ENCODE data around the gene DNAJB6.

DNA sequence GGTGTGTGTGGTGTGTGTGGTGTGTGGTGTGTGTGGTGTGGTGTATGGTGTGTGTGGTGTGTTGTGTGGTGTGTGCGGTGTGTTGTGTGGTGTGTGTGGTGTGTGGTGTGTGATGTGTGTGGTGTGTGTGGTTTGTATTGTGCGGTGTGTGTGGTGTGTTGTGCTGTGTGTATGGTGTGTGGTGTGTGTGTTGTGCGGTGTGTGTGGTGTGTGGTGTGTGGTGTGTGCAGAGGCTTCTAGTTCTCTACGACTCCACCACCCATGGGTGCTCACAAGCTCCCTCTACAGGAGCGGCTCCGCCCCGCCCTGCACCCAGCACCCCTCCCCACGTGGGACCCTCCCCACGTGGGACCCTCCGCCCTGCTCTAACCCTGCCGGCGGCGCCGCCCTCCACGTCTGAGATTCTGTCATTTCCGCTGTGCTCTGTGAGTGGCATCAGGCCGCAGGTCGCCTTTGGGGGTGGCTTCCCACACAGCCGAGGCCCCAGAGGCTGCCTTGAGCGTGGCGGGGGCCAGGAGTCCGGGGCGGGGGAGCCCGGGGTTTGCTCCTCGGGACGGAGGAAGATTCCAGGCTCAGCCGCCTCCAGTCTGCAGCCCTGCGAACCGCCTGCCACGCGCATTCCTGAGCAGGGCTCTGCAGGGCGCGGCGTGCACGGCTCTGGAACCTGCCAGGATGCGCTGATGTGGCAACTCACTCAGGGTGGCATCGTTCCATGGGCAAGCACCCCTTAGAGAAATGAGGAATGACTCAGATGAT is 37.0 kb upstream of the DNAJB6 start:
- no peak for TF ChIP-seq EP300 (IDR thresholded peaks at IDR 0.05)
- no peak for TF ChIP-seq POLR2A (IDR thresholded peaks at IDR 0.05)
- TF ChIP-seq, protein P1, sequence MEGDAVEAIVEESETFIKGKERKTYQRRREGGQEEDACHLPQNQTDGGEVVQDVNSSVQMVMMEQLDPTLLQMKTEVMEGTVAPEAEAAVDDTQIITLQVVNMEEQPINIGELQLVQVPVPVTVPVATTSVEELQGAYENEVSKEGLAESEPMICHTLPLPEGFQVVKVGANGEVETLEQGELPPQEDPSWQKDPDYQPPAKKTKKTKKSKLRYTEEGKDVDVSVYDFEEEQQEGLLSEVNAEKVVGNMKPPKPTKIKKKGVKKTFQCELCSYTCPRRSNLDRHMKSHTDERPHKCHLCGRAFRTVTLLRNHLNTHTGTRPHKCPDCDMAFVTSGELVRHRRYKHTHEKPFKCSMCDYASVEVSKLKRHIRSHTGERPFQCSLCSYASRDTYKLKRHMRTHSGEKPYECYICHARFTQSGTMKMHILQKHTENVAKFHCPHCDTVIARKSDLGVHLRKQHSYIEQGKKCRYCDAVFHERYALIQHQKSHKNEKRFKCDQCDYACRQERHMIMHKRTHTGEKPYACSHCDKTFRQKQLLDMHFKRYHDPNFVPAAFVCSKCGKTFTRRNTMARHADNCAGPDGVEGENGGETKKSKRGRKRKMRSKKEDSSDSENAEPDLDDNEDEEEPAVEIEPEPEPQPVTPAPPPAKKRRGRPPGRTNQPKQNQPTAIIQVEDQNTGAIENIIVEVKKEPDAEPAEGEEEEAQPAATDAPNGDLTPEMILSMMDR (IDR thresholded peaks at IDR 0.05) = no peak
